ENCODE data around the gene CUTA. TPM values are rescaled to one million over a fixed set of nuclear protein-coding genes. Genes with fewer than 3 reads are reported as not detected.

Gene CUTA
- total RNA-seq, 1 experiment from 2014 or later = 257 TPM

- no peaks in the 10 kb centered on the region for H3K9me3 ChIP-seq (ENCODE audit: control insufficient read depth, low read depth, low read length)
- H3K18ac ChIP-seq (ENCODE audit: insufficient read length, low read depth, low read length) = no peak overlapping the region
- H3K23ac ChIP-seq (ENCODE audit: insufficient read length, low read depth, low read length) = no peak overlapping the region
- H2AFZ ChIP-seq (ENCODE audit: low read length) = no peak overlapping the region
- H3K4me2 ChIP-seq (ENCODE audit: insufficient read depth, insufficient read length, low read length) = no peak overlapping the region
- peaks cover 20% of the 10 kb centered on the region for H3K23me2 ChIP-seq (ENCODE audit: insufficient read length, low read depth, low read length, poor library complexity, severe bottlenecking)
- no peak overlapping the region for H3T11ph ChIP-seq (ENCODE audit: low read length)
- no peaks in the 10 kb centered on the region for H3K79me1 ChIP-seq (ENCODE audit: insufficient read depth, low read depth, low read length, poor library complexity, severe bottlenecking)
- peaks cover 10% of the 10 kb centered on the region; the same call in 1 of the 2 replicates for H3K79me2 ChIP-seq (ENCODE audit: insufficient read depth, low read length)
- H4K5ac ChIP-seq (ENCODE audit: insufficient read length, low read depth, low read length) = no peak overlapping the region
- no peak overlapping the region for H3K14ac ChIP-seq (ENCODE audit: insufficient read depth, low read length)
- no peak overlapping the region for H3K27ac ChIP-seq (ENCODE audit: insufficient read length, low read depth, low read length)
- H3K27me3 ChIP-seq (ENCODE audit: insufficient read depth, low read length) = no peaks in the 10 kb centered on the region
- Mint-ChIP-seq H3K4me1 (peaks cover 35 to 52% of the 10 kb centered on the region in 2 experiments), H3K27me3 (ENCODE audit: low read depth) (peaks cover 1% of the 10 kb centered on the region), H3K9me3 (no peaks in the 10 kb centered on the region), H3K36me3 (ENCODE audit: insufficient read depth in 1 of 3, low read depth in 3 of 3) (peaks cover 30 to 67% (median 64%) of the 10 kb centered on the region in 3 experiments), H3K4me3 (peak overlapping the region; percentile 76 to 86), H3K27ac (peak overlapping the region in 1 of 3 experiments; percentile 49; a peak in 1 of 7 replicates)
- no peak overlapping the region for H2AK5ac ChIP-seq (ENCODE audit: insufficient read length, low read length)
- no peak for DNase-seq
- H2BK20ac ChIP-seq (ENCODE audit: low read depth, low read length, poor library complexity, severe bottlenecking) = no peak overlapping the region
- no peak overlapping the region for H2BK12ac ChIP-seq (ENCODE audit: insufficient read length, low read depth, low read length)
- no peak overlapping the region for H2BK5ac ChIP-seq (ENCODE audit: insufficient read length, low read length)
- no CpG with 5 or more reads among the region's 10 CpGs for WGBS (ENCODE audit: extremely low coverage, insufficient read length, low lambda C conversion rate)
- no peak overlapping the region for H3K56ac ChIP-seq (ENCODE audit: insufficient read length, low read depth, low read length)
- H2BK15ac ChIP-seq (ENCODE audit: low read depth, low read length) = no peak overlapping the region
- H4K91ac ChIP-seq (ENCODE audit: insufficient read length, low read depth, low read length) = no peak overlapping the region
- no peak for TF ChIP-seq CTCF (conservative IDR thresholded peaks at IDR 0.05)
- no peak overlapping the region for H2BK120ac ChIP-seq (ENCODE audit: low read depth, low read length, poor library complexity, severe bottlenecking)
- no peak overlapping the region for H3K4ac ChIP-seq (ENCODE audit: low read depth, low read length)
- no peak overlapping the region for H4K8ac ChIP-seq (replicated peaks; ENCODE audit: insufficient read length, low read depth, low read length)
- H3K4me1 ChIP-seq (ENCODE audit: insufficient read depth, low read length) = no peaks in the 10 kb centered on the region
- H3K9ac ChIP-seq (ENCODE audit: extremely low read depth, insufficient read length, low read length) = no peak overlapping the region
- no peaks in the 10 kb centered on the region for H4K20me1 ChIP-seq (ENCODE audit: control insufficient read depth, insufficient read depth, insufficient read length)
Measured at GRCh38 chr6:33412140-33413009, 5.5 kb downstream of the CUTA start.

All from H9 (cell line).